ENCODE results near the gene YIPF2.
A peak's percentile ranks its signal among the peaks of the same experiment; 100 is the strongest.

DNA sequence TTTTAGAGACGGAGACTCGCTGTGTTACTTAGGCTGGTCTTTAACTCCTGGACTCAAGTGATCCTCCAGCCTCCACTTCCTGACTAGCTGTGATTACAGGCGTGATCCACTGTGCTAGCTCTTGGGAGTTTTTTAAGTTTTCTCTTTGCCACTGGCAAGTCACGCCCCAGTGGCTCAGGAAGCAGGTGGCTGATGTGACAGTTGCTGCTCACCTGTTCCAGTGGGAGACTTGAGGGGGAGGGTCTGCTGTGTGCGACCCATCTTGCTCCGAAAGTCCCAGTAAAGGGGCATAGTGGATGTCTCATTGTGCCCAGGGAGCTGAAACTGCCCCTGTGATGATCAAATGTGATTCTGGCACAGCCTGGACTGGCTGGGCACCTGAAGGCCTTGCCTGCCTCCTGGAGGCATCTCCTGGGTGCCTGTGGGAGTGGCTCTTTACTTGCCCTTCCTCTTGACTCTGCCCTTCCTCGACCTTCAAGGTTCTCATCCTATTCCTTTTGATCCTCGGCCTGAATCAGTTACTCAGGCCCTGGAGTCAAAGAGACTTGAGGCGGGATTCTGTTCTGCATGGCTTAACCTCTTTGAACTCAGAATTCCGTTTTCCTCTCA is 40.2 kb upstream of the YIPF2 start:
- TF ChIP-seq, protein P1, sequence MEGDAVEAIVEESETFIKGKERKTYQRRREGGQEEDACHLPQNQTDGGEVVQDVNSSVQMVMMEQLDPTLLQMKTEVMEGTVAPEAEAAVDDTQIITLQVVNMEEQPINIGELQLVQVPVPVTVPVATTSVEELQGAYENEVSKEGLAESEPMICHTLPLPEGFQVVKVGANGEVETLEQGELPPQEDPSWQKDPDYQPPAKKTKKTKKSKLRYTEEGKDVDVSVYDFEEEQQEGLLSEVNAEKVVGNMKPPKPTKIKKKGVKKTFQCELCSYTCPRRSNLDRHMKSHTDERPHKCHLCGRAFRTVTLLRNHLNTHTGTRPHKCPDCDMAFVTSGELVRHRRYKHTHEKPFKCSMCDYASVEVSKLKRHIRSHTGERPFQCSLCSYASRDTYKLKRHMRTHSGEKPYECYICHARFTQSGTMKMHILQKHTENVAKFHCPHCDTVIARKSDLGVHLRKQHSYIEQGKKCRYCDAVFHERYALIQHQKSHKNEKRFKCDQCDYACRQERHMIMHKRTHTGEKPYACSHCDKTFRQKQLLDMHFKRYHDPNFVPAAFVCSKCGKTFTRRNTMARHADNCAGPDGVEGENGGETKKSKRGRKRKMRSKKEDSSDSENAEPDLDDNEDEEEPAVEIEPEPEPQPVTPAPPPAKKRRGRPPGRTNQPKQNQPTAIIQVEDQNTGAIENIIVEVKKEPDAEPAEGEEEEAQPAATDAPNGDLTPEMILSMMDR (conservative IDR thresholded peaks at IDR 0.05; ENCODE audit: low read depth, low read length), result 0 out of 2 replicates have a peak, but pooled peaks have one; percentile 26
- TF ChIP-seq EZH2 (IDR thresholded peaks at IDR 0.05; ENCODE audit: low read length, unreplicated experiment) (no peak), EZH2phosphoT487 (IDR thresholded peaks at IDR 0.05; ENCODE audit: borderline replicate concordance, low read length) (no peak)

All from PC-3 (cell line).